IPS DF 19.7 (cell line): Measurements from ENCODE around the gene ARHGAP8.
"Not testable (repeated sequence)": the region's sequence is repeated elsewhere in the genome, so short reads cannot be mapped to it uniquely, and the experiment has no call there.

Experiments
- DNase-seq: peaks from one replicate; pipeline ENCODE4 v3.0.0-alpha.2; 2013; ENCODE audit warnings: low read depth, low spot score

The ARHGAP8 gene

DNA sequence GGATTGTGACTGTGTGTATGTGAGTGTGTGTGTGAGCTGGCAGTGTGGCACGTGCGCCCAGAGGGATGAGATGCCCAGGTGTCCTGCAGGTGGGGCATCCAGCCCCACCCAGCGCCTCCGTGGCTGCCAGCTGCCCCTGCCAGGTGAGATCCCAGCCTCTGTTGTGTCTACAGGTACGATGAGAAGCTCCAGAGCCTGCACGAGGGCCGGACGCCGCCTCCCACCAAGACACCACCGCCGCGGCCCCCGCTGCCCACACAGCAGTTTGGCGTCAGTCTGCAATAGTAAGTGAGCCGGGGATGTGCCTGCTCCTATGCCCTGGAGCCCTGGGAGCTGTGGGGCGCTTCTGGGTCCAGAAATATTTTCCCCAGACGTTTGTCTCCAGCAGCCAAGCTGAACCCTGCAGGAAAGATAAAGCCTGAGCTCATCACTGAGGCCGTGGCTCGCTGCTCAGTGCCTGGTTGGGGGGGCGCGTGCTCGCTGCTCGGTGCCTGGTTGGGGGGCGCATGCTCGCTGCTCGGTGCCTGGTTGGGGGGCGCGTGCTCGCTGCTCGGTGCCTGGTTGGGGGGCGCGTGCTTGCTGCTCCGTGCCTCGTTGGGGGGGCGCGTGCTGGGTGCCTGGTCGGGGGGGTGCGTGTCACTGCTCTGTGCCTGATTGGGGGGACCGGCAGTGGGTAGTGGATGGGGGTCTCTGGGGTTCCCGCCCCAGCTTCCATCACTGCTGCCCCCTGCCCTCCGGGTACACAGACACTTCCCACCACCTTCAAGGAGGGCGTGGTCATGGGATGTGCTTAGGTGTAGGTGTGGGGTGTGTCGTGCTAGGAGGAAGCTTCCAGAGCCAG lies 73.2 kb downstream of the ARHGAP8 start:
- no peak for DNase-seq

DNA sequence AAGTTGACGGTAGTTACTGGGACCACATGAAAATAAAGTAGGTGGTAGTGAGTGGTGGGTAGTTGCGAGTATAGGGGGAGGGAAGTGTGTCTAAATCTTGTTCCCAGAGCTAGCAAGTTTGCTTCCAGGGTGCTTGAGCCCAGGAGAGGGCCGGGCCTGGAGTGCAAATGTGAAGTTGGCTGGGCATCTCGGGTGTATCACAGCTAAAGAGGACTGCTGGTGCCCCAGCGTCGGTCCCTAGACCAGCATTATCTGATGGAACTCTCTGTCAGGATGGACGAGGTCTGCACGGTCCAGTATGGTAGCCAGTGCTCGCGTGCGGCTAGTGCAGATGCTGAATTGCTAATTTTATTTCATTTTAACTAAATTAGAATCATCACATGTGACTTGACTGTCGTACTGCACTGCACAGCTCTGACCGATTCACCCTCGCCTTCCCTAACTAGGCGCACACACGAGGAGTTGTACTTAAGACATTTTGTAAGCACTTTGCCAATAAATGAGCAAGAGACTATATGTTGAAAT lies 75.4 kb downstream of the ARHGAP8 start:
- no peak for DNase-seq

DNA sequence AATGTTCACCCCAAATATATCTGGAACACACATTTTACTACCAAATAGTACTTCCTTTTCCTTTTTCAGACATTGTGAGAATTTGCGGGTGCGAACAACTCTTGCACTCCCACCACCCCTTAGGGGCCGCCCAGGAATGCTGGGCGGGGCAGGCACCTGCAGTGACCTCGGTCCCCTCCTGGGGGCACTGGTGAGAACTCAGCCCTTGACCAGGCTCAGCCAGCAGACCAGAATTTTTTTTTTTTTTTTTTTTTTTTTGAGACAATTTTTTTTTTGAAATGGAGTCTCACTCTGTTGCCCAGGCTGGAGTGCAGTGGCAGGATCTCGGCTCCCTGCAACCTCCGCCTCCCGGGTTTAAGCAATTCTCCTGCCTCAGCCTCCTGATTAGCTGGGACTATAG lies 75.8 kb downstream of the ARHGAP8 start:
- no peak for DNase-seq

DNA sequence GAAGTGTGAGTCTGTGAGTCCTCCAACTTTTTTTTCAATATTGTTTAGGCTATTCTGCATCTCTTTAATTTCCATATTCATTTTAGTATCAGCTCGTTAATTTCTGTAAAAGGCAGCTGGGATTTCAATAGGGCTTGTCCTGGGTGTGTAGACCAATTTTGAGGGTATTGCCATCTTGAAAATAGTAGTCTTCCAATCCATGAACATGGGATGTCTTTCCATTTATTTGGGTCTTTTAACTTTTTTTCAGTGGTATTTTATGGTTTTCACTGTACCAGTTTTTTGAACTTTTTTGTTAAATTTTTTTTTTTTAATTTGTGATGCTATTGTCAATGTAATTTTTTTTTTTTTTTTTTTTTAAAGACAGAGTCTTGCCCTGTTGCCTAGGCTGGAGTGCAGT lies 79.5 kb downstream of the ARHGAP8 start:
- DNase-seq, result no peak

DNA sequence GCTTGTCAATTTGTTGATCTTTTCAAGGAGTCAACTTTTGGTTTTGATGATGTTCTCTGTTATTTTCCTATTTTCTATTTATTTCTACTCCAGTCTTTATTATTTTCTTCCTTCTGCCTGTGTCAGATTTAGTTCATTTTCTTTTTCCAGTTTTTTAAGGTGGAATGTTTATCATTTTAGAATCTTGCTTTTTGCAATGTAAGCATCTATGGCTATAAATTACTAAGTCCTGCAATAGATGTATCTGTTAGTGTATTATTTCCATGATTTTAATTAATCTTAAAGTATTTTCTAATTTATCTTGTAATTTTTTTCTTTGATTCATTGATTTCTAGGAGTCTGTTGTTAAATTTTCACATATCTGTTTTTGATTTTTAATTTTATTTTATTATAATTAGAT lies 81.7 kb downstream of the ARHGAP8 start:
- no peak for DNase-seq

DNA sequence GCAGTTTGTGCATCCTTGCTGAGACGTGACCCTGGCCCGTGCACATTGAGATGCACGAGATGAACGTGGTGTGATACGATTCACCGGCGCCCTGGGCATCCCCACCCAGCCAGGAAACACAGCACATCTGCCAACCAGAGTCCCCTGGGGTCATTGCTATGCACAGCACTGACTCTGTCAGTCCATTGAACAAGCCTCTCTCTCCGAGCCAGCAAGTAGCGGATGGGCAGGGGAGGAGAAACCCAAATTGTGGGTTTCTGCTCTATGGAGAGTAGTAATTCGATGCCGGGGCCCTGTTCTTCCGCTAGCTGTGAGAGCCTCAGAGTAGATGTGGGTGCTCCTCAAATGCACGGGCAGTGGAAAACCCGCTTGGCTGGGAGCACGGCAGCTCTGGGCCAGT lies 85.1 kb downstream of the ARHGAP8 start:
- DNase-seq, result no peak

DNA sequence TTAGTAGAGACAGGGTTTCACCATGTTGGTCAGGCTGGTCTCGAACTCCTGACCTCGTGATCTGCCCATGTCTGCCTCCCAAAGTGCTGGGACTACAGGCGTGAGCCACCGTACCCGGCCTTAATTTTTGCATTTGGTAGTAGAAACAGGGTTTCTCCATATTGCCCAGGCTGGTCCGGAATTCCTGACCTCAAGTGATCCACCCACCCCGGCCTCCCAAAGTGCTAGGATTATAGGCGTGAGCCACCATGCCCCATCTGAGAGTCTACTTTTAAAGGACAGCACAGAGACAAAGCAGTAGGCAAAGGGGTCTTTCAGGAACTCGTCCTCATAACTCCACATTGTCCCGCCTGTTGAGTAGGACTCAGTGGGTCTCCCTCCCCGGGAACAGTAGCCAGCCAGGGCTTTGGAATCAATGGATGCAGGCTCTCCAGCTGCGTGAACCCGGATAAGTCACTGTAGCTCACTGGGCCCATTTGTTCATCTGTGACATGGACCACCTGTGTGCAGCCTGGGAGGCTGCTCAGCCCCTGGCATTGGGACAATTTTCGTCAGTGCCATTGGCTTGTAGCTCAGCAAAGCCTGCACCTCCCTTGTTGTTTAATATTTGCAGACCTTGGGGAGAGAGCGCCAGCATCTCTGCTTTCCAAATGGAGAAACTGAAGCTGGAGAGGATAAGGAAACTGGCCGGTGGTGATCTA lies 86.1 kb downstream of the ARHGAP8 start:
- no peak for DNase-seq

DNA sequence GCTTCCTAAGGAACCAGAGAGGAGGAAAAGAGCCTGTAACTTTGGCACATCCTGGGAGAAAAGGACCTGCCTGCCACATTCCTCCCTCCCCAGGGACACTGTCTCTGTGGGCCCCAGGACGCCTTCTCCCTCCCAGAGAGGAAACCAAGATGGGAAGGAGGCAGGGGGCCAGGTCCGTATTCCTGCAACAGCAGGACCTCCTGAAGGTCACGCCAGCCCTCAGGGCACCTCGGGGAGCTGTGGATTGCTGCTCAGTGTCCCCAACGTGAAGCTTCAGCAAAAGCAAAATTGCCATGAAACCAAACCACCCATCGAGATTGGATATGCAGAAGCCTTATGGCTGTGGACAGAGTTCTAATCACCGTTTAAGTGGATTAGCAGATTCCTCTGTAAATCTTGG lies 86.7 kb downstream of the ARHGAP8 start:
- DNase-seq, result no peak

DNA sequence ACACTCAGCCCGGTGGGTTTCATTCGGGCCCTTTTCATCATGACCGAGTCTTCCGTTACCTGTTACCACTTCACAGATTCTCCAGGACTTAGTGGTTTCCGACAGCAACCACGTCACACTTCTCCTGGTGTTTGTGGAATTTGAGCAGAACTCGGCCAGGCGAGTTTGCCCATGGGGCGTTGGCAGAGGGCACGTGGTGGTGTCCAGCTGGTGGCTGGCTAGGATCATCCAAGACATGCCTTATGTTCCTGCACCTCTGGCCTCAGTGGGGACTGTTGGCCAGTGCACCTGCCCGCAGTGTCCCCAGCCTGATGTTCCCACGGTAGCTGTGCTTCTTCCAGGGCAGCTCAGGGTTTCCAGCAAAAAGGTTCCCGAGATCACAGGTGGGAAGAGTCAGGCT lies 87.3 kb downstream of the ARHGAP8 start:
- no peak for DNase-seq

DNA sequence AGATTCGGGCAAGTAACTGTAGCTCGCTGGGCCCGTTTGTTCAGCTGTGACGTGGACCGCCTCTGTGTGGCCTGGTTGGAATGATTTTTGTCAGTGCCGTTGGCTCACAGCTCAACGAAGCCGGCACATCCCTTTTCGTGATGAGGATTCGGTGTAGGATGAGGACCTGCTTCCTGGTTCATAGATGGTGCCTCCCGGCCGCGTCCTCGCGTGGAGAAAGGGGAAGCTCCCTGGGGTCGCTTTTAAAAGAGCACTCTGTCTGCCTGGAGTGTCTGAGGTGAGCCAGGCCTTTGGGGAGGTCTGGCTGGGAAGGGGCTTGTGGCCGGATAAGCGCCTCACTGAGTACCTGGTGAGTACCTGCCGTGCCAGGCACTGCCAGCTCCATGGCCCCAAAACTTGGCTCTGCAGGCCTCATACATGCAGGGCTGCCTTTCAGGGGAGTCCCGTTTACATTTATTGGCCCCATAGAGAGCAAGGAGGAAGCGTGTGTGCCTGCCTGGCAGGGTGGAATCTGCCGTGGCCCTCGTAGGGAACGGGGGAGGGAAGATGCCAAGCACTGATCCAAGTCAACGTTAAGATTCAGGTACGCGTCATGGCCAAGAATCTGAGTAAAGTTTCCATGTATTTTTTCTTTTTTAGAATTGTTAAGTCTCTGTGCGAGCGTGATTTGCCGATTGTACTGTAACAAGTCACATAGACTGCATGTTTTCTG lies 88.4 kb downstream of the ARHGAP8 start:
- no peak for DNase-seq

DNA sequence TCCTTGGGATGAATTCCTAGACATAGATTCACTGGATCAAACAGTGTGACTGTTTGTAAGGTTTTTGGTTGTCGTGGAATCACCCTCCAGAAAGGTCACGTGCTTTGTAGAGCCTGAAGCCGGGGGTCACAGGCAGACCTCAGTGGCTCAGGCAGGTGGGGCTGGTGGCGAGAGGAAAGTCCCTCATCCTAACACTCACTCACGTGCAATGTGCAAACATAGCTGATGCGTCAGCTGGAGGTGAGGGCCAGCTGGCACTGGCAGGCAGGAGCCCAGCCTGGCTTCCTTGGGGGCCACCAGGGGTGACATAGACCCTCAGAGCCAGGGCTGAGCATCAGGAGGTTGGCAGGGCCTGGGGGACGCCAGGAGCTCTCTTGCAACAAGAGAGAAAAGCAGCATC lies 90.0 kb downstream of the ARHGAP8 start:
- no peak for DNase-seq

DNA sequence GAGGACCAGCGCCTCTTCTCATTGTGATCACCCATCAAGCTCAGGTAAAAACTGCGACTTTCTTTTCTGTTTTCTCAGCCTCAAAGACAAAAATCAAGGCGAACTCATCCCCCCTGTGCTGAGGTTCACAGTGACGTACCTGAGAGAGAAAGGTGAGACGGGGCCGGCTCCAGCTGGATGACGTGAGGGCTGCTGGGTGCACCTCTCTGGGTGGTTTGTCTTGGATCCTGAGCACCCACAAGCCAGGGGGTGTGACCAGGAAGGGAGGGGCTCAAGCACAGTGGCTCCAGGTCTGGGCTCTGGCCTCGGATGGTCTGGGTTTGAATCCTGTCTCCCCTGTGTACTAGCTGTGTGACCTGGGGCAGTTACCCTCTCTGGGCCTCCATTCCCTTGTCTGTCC lies 92.8 kb downstream of the ARHGAP8 start:
- DNase-seq, result no peak

DNA sequence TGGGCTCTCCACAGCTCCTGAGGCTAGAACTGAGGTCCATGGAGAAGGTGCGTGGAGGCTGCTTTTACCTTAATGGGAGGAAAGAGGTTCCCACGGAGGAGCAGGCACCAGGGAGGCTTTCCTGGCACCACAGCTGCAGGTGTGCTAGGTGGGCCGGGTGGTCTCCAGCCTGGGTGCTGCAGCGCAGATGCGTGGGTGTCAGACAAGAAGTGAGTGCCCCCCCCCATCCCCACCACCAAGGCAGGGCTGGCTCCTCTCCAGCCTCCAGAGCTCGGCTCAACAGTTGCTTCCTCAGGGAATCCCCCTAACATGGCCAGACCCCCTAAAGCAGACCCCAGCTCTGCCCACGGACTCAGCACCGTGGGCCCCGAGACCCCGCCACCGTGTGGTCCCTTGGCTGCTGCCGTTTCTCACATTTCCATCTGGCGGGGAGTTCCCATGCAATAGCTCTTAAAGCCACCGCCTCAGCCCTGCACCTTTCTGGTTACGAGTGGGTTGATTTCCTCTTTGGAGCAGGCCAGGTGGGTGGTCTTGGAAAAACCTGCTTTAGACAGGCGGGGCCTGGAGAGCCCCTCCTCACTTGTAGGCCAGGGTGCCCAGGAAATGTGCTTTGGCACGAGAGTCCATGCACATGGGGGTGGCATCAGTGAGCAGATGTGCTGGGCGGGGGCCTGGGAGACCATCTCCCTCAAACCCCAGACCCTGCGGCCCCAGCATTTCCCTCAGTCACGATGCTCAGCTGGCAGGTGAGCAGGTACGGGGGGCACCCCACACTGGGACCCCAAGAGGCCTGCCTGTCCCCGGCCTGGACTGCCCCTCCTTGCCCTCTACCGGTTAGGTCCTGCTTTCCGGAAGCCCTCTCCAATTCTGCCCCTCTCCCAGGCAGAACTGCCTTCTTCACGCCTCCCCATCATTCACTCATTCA lies 93.7 kb downstream of the ARHGAP8 start:
- DNase-seq, result no peak

DNA sequence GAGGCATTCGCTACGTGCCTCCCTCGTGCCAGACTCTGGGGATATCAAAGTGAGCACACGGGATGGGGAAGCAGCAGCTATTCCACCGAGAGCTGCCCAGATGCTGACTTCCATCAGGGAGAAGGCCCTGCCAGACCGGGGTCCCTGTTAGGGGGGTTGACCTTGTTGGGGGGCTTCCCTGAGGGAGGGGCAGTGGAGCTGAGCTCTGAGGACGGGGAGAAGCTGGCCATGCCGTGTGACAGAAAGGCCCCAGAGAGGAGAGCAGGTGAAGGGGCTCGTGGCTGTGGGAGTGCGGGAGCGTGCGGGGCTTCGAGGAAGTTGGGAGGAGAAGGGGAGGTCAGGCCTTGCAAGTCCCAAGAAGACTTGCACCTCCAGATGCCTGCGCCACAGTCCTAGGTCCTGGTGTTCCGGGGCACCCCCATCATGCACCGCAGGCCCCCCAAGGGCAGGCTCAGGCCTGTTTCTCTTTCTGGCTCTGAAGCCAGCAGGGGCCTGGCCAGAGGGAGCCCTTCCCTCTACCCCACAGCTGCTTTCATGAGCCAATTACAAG lies 94.4 kb downstream of the ARHGAP8 start:
- DNase-seq, result no peak

DNA sequence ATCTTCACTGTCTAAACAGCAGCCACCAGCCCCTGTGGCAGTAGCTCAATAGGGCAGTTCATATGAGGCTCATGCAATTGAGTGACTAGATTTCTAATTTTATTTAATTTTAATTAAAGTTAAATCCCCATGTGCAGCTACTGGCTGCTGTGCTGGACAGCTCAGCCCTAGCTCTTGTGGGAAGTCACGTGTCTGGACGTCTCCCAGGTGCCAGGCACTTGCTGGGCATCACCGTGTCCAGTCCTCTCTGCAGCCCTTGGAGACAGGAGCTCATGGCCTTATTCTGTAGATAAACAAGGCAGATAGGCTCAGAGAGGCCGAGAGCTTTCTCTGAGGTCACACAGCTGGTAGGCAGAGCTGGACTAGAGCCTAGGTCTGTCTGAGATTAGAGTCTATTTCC lies 95.0 kb downstream of the ARHGAP8 start:
- DNase-seq, result no peak

DNA sequence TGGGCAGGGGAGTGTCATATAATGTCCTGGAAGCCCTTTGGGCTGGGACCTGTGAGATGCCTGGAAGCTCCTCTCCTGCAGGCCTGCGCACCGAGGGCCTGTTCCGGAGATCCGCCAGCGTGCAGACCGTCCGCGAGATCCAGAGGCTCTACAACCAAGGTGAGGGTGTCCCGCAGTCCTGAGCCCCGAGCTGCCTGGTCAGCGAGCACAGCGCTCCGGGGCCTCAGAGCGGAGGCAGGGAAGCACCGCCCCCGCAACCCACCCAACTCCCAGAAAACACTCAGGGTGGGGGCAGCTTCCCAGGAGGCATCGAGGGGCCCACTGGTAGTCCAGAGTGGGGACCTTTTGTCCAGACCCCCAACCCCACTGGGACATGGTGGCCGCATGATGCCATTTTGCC lies 95.5 kb downstream of the ARHGAP8 start:
- no peak for DNase-seq

DNA sequence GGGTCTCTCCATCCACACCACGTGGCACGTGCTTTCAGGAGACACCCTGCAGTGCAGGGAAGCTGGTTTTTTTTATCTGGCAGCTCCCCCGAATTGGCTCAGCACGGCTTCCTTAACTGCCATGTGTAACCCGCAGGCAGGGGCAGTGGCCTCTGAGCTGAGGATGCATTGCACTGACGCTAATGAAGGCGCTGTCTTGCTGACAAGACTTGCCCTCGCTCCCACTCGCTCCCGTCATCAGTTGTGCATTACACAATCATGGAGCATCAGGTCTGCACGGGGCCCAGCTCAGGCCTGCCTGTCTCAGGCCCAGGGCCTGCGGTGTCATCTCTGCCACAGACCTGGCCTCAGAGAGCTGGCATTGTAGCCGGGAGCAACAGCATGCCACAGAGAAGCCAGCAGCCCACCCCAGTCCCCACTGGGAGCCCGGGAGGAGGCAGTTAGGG lies 95.9 kb downstream of the ARHGAP8 start:
- no peak for DNase-seq

DNA sequence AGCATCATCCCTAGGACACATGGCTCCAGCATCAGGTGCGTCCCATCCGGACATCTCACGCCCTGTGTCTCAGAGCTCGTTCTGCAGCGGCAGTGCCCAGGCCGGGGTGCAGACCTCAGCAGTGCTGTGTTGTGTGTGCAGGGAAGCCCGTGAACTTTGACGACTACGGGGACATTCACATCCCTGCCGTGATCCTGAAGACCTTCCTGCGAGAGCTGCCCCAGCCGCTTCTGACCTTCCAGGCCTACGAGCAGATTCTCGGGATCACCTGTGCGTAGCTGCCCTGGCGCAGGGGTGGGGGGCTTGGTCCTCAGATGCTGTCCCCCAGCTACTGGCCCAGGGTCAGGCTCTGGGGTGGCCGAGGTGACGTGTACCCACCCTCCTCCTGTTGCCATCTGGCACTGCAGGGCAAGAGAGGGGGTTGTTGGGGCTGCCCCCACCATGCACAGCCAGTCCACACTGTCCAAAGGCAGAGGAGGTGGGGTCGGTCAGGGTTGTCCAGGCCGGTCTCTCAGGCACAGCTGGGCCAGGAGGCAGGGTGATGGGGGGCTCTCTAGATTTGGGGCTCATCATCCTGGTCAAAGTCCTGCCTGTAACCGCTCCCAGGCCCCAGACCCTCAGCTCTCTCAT lies 96.5 kb downstream of the ARHGAP8 start:
- no peak for DNase-seq

DNA sequence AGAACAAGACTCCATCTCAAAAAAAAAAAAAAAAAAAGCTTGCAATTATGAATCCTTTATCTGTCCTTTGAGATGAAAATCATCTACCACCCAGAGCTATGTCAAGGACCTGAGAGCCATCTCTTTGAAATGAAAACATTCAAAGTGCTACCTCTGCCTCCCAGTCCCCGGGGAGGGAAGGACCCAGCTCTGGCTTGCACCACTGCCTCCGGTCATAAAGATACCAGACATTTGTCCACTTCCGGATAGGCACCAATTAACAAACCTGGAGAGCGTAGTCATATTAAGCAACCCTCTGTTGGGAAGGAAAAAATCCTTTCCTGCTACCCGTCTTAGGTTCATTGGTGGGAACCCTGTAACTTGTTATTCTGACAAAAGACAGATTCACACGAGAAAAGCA lies 98.6 kb downstream of the ARHGAP8 start:
- DNase-seq, result no peak

DNA sequence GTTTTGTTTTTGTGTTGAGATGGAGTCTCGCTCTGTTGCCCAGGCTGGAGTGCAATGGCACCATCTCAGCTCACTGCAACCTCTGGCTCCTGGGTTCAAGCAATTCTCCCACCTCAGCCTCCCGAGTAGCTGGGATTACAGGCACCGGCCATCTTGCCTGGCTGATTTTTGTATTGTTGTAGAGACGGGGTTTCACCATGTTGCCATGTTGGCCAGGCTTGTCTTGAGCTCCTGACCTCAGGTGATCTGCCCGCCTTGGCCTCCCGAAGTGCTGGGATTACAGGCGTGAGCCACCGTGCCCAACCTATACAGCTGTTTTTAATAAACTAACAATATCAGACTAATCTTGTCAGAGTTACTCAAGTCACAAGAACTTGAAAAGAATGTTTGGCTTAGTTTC lies 102.3 kb downstream of the ARHGAP8 start:
- DNase-seq, result not testable (repeated sequence)
